ENCODE results near the gene HACD3.
A peak's percentile ranks its signal among the peaks of the same experiment; 100 is the strongest.
"Not testable (repeated sequence)": the region's sequence is repeated elsewhere in the genome, so short reads cannot be mapped to it uniquely, and the experiment has no call there.

Gene HACD3

DNA sequence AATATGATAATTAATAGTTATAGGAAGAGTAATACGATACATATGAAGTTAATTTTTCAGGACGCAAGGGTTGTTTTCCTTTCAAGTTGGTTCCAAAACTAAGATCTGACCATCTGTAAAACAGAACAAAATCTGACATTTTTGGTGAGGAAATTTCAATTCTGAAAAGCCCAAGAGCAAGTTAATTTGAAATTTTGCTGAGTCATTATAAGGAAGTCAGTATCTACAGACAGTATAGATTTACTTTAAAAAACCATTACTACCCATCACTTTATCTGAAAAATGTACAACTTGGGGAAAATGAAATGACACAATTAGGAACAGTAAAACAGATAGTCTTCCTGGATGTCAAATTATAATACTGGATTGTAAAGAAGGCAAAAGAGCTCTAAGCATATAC, 68.2 kb downstream of the HACD3 start:
- DNase-seq (ENCODE audit: low read depth in 1 of 2, low spot score in 1 of 2), result no peak

DNA sequence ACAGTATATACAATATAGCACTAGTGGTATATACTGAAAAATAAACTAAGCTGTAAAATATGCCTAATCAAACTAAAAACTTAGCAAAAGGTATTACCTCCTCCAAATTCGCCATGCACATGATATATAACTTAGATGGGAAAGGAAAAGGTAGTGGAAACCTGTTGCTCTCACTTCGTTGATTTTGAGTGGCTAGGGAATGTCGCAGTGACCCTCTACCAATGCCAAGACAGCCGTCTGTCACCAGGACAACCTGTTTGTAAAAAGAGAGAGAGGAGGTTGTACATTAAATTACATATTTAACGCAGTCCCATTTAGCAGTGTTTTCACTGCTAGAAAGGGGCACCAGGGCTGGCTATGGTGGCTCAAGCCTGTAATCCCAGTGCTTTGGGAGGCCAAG, 69.4 kb downstream of the HACD3 start:
- DNase-seq (ENCODE audit: low read depth in 1 of 2, low spot score in 1 of 2), result no peak

DNA sequence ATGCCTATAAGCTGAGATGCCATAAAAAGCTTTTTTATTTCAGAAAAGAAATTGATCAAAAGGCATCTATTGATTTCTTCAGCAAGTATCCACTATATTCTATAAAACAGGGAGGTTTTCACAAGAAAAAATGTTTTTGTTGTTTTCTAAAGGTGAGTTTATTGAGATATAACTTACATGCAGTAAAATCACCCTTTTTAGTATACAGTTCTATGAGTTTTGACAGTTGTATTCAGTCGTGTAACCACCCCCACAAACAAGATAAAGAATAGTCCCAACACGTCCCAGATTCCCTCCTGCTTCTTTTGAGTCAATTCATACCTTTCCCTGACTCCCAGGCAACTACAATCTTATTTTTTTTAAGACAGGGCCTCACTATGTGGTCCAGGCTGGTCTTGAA, 72.9 kb downstream of the HACD3 start:
- DNase-seq (ENCODE audit: low read depth in 1 of 2, low spot score in 1 of 2), result no peak

GRCh38 chr15:65603559-65603958, 73.3 kb downstream of the HACD3 start:
- no peak for DNase-seq (ENCODE audit: low read depth in 1 of 2, low spot score in 1 of 2)

DNA sequence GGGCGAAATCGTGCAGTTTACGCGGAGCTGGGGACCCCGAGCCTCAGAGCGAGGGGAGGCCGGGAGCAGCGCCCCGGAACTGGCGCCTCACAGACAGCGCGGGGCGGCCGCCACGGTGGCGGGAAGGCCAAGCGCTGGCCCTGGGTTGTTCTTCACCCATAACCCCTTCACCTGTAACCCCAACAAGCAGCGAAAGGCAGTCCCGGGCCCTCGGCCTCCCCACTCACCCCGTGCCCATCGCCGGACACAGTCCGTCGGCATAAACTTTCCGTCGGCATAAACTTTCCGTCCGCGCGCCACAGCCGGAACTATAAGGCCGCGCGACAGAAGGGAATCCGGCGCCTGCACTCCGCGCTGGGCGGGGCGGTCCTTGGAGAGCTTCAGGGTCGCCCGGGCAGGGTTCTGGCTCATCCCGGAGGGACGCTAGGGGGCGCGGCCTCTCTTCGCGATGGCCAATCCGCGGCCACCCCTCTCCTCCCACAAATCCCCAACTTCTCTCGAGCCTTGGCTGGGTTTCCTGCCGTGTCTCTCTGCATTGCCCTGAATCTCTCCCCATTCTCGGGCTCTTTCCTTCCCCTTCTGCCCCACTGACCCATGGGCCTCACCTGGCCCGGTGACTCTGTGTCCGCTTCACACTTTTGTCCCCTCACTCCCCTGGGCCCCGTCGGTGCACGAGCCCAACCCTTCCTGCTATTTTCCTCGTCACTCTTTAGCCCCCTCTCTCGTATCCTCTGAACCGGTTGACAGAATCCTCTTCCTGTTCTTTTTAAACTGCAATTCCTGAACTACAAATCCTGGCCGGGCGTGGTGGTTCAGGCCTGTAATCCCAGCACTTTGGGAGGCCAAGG, 80.8 kb downstream of the HACD3 start, which contains the start of gene INTS14:
Gene INTS14, minus strand, starts transcription at position 261 of the 848 bp plus-strand sequence. CDS start 3,751 bp downstream, outside the sequence.
- DNase-seq (ENCODE audit: low read depth in 1 of 2, low spot score in 1 of 2), result peak; percentile 85 to 96

- DNase-seq (ENCODE audit: low read depth in 1 of 2, low spot score in 1 of 2), result no peak
These were observed 81.8 kb downstream of the HACD3 start for GRCh38 chr15:65611888-65612615.

DNA sequence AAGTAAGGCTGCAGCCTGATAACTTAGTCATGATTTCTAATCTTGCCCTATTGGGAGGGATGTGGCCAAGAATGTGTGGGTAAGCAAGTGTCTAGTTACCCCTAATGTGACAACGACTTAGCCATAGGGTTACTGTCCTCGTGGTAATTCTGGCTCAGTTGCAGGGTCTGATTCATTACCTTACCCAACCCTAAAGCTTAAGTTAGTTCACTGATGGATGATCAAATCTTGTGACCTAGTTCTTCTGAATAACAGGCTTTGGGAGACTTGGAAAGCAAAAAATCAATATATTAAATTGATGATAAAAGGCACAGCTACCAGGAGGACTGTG, 82.3 kb downstream of the HACD3 start:
- no peak for DNase-seq (ENCODE audit: low read depth in 1 of 2, low spot score in 1 of 2)

DNA sequence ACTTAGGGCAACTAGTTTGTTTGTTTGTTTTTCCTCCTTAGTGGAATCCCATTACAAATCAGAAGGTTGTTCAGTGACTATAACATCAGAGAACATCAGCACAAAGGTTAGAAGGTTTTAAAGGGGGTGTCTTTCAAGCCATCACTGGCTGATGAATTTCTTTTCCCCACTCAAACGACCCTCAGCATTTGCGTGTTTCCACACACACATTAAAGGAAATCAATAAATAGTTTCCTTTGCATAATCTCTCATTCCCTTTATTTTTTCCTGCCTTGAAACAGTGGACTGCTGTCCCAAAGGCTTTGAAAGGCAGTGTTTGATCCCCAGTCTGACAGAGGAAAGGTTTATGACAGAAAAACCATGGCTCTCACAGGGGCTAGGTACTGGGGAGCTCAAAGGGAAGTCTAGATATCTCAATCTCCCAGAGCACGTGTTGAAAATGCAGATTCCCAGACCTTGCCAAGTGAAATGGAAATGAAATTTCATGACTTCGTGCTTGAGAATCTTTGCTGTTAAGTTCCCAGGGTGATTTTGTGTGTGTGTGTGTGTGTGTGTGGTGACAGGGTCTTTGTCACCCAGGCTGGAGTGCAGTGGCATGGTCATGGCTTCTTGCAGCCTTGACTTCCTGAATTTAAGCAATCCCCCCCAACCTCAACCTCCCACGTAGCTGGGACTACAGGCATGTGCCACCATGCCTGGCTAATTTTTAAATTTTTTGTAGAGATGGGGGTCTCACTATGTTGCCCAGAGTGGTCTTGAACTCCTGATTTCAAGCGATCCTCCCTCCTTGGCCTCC, 82.9 kb downstream of the HACD3 start:
- DNase-seq (ENCODE audit: low read depth in 1 of 2, low spot score in 1 of 2), result no peak

- not testable (repeated sequence) for DNase-seq (ENCODE audit: low read depth in 1 of 2, low spot score in 1 of 2)
These were observed 85.6 kb downstream of the HACD3 start for GRCh38 chr15:65615887-65616286.

DNA sequence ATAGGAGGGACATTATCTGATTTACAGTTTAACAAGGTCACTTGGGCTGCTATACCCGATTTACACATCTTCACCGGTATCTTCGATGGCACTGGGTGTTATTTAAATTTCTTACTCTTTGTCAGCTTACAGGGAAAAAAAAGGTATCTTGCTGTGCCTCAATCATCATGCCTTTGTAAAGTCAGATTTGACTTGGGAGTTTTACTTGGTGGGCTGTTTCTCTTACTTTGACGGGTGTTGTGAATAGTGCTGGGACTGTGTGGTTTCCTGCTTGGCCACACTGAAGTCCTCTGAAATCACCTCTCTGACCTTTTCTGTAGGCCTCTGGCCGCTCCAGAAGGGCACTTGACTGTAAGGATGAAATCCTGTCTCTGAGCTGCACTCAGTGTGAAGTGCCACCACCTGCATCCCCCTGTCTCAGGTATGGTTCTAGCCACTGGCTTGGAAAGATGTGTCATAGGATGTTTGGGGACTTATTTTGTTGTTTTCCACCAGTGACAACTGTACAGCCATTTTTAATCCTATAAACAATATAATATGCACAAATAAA, 88.4 kb downstream of the HACD3 start:
- no peak for DNase-seq (ENCODE audit: low read depth in 1 of 2, low spot score in 1 of 2)

GRCh38 chr15:65619626-65620290, 89.5 kb downstream of the HACD3 start:
- no peak for DNase-seq (ENCODE audit: low read depth in 1 of 2, low spot score in 1 of 2)

DNA sequence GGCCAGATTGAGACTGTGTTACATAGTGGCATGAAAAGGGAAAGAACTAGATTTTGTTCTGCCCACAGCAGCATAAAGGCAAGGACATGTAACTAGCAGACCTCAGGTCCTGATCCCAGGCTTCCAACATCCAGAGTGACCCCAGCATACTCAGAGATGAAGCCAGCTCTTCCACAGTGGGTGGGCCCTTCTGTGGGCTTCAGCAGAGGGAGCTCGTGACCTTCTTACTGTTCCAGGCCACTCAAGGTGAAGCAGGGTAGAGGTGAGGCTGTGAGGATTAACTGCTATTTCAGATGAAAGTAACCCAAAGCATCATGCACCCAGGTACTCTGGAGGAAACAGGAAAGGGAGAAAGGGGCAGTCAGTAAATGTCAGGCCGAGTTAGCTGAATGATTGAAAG, 90.6 kb downstream of the HACD3 start:
- DNase-seq (ENCODE audit: low read depth in 1 of 2, low spot score in 1 of 2), result no peak

DNA sequence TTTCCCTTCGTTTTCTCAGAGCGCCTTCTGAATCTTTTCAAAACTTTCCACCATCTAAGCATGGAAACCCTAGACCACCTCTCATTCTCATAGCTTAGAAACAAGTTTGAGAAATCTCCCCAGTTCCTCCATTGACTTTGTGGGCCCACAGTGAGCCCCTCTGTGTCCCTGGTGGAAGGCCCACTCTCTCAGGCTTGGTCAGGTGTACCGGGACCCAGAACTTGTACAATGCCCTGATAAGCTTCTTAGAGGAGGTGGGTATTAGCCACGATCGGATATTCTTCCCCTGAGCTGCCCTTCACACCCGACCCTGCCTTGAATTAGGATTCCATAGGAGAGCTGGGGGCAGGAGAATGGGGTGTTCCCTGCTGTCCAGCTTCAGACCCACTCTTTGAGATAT, 91.4 kb downstream of the HACD3 start, which contains the start of gene SLC24A1:
Gene SLC24A1, plus strand, starts transcription at position 301 of the 400 bp plus-strand sequence. CDS start 2,143 bp downstream, outside the sequence.
- no peak for DNase-seq (ENCODE audit: low read depth in 1 of 2, low spot score in 1 of 2)

DNA sequence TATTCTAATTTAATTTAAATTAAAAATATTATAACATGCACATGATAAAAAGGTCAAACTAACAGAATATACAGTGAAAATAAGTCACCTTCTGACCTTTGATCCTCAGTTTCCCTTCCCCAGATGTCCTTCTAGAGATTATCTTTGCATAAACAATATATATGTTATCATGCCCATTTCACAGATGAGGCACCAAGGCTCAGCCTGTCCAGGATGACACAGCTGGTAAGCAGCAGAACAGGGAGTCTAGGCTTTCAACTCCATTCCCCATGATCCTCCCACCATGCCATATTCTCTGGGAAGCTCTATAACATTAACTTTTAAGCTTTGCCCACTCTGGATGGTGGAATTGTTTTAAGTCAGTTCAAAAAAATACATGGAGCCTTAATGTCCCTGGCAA, 92.8 kb downstream of the HACD3 start:
- no peak for DNase-seq (ENCODE audit: low read depth in 1 of 2, low spot score in 1 of 2)

DNA sequence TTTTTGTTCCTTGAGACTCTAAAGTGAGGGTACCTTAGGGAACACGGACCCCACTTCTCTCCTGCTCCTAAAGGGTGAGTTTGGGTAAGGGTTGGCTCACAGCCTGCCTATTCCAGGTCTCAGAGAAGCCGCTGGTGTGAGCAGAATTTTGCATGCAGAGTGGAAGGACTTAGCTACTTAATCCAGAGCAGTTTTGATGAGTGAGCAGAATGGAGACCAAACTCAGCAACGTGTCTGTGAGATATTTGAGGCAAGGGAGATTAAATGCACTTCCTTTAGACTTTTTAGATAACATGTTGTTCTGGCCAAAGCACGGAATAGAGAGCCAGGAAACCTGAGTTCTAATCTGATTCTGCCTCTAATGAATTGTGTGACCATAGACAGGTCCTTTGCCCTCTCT, 96.6 kb downstream of the HACD3 start:
- DNase-seq (ENCODE audit: low read depth in 1 of 2, low spot score in 1 of 2), result no peak
